Activated naive CD8-positive, alpha-beta T cell treated with anti-CD3 and anti-CD28 coated beads for 36 hours (primary cell): ENCODE measurements around the gene SCARB1. TPM values are rescaled to one million over a fixed set of nuclear protein-coding genes. Genes with fewer than 3 reads are reported as not detected.
A peak's percentile ranks its signal among the peaks of the same experiment; 100 is the strongest.

Experiments used
- DNase-seq: peaks from one replicate; pipeline ENCODE4 v3.0.0; 2021
- H3K27ac Mint-ChIP-seq: one replicate; pipeline ENCODE4 v1.8.0; 2022; ENCODE audit warnings: mild to moderate bottlenecking, moderate library complexity, mixed read lengths
- H3K27me3 Mint-ChIP-seq: one replicate; pipeline ENCODE4 v1.8.0; 2022; ENCODE audit warnings: mild to moderate bottlenecking, mixed read lengths
- H3K36me3 Mint-ChIP-seq: one replicate; pipeline ENCODE4 v1.8.0; 2021; ENCODE audit warnings: mild to moderate bottlenecking, mixed read lengths
- H3K4me1 Mint-ChIP-seq: one replicate; pipeline ENCODE4 v1.8.0; 2021; ENCODE audit warnings: mixed read lengths
- H3K4me3 Mint-ChIP-seq: one replicate; pipeline ENCODE4 v1.8.0; 2022; ENCODE audit warnings: mild to moderate bottlenecking, moderate library complexity, mixed read lengths
- H3K9me3 Mint-ChIP-seq: one replicate; pipeline ENCODE4 v1.8.0; 2022; ENCODE audit warnings: mixed read lengths
- total RNA-seq, 2 experiments: library from RNA; stranded (reverse); gene quantifications; one replicate each; pipeline ENCODE4 v1.2.3, GENCODE V29; 2021

The SCARB1 gene
- total RNA-seq, 2 experiments from 2014 or later, result 40.3 to 43.8 TPM

DNA sequence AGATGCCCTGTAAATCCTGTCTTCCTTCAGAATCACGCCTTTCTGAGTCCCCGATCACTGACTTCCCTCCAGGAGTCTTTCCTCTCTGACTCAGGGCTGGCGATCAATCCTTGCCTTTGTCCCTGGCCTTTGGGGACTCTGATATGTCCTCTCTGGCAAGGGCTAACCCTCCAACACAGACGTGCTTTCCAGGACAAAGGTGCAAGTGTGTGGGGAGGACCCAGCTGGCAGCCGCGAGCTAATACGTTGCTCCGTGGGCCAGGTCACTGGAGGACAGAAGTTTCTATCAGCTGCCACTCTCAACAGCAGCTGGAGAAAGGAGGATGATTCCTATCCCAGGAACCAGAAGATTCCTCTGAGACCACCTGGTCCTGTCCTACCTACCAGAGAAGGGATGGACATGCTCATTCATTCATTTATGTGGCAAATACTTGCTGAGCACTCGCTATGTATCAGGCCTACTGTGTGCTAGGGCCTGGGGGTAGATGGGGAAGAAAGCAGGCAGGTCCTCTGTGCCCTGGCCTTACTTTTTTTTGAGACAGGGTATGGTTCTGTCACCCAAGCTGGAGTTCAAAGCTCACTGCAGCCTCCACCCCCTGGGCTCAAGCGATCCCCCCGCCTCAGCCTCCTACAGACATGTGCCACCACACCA lies 8.5 kb upstream of the SCARB1 start:
- no peak overlapping the region for H3K27ac Mint-ChIP-seq
- no peaks in the 10 kb centered on the region for H3K9me3 Mint-ChIP-seq
- H3K27me3 Mint-ChIP-seq, result peaks cover 14% of the 10 kb centered on the region
- DNase-seq, result no peak
- no peaks in the 10 kb centered on the region for H3K36me3 Mint-ChIP-seq
- no peak overlapping the region for H3K4me3 Mint-ChIP-seq
- H3K4me1 Mint-ChIP-seq, result peaks cover 10% of the 10 kb centered on the region

DNA sequence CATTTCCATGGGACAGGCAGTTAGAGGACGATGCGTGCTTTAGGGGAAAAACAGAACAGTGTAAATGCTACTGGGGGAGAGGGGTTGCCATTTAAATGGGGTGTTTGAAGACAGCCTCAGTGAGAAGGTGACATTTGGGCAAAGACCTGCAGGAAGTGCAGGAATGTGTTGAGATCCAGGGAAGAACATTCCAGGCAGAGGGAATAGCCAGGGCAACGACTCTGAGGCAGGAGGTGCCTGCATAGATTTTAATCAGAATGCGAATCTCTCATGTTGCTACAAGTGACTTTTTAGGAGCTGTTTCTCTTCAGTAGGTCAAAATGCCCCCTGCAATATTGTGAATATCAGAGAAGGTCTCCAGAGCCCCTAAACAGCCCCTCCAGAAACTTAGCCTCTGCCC lies 7.6 kb upstream of the SCARB1 start:
- no peak overlapping the region for H3K27ac Mint-ChIP-seq
- H3K36me3 Mint-ChIP-seq, result no peaks in the 10 kb centered on the region
- no peak overlapping the region for H3K4me3 Mint-ChIP-seq

DNA sequence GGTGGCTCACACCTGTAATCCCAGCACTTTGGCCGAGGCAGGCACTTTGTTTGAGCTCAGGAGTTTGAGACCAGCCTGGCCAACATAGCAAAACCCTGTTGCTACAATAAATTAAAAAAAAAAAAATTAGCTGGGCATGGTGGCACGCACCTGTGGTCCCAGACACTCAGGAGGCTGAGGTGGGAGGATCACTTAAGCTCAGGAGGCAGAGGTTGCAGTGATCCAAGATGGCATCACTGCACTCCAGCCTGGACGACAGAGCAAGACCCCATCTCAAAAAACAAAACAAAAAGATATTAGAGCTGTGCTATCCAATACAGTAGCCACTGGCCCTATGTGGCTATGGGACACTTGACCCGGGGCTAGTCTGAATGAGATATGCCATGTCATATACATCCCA lies 6.9 kb upstream of the SCARB1 start:
- Mint-ChIP-seq H3K9me3 (no peaks in the 10 kb centered on the region), H3K27ac (no peak overlapping the region), H3K4me1 (peaks cover 14% of the 10 kb centered on the region), H3K27me3 (peaks cover 14% of the 10 kb centered on the region), H3K4me3 (no peak overlapping the region), H3K36me3 (no peaks in the 10 kb centered on the region)
- DNase-seq, result no peak

More for the DNA sequence above, 7.6 kb upstream of the SCARB1 start:
- peaks cover 14% of the 10 kb centered on the region for H3K4me1 Mint-ChIP-seq
- no peaks in the 10 kb centered on the region for H3K9me3 Mint-ChIP-seq
- DNase-seq, result no peak
- peaks cover 14% of the 10 kb centered on the region for H3K27me3 Mint-ChIP-seq

DNA sequence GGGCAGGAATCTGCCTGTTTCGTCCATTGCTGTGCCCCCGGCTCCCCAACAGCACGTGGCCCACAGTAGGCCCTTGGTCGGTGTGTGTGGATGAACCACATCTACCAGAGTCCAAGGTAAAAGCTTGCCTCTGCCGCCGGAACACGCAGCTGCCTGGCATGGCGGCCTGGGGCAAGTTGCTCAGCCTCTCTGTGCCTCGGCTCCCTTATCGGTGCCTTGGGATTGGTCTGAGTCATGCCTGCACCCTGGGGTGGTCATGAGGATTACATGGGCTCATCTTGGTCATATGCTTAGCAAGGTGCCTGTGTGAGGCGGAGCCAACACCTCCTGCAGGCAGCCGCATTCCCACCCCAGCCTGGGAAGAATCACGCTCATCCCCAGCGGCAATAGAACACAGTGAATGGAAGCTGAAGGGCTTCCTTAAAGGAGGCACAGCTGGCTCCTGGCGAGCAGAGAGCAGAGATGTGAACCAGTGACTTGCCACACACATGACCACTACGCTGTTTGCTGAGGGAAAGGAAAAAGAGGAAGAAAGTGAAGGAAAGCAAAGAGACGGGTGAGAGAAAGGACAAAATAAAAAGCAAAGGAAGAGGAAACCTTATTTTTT lies 5.5 kb upstream of the SCARB1 start:
- peaks cover 14% of the 10 kb centered on the region for H3K27me3 Mint-ChIP-seq
- no peak overlapping the region for H3K4me3 Mint-ChIP-seq
- no peaks in the 10 kb centered on the region for H3K9me3 Mint-ChIP-seq
- DNase-seq, result no peak
- peaks cover 17% of the 10 kb centered on the region for H3K4me1 Mint-ChIP-seq
- H3K27ac Mint-ChIP-seq, result no peak overlapping the region
- H3K36me3 Mint-ChIP-seq, result no peaks in the 10 kb centered on the region

DNA sequence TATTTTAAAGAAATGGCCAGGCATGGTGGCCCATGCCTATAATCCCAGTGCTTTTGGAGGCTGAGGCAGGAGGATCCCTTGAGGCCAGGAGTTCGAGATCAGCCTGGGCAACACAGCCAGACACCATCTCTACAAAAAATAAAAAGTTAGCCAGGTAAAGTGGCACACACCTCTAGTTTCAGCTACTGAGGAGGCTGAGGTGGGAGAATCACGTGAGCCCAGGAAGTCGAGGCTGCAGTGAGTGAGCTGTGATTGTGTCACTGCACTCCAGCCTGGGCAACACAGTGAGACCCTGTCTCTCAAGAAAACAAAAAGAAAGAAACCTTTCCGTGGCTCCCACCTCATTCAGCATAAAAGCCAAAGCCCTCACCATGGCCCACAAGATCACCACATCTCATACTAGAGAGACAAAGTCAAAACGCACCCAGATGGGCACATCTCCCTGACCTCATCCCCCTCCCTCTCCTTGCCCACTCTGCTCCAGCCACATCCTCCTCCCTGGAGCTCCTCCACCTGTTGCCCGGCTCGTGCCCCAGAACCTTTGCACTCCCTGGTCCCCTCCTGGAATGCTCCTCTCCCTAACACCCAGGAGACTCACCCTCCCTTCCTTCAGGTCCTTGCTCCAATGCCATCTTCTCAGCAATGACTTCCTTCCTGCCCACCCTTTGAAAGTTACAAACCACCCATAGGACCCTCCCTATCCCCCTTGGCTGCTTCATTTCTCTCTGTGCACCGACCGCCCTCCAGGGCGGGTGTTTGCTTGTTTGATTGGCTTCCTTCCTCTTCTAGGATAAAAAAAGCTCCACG lies 4.8 kb upstream of the SCARB1 start:
- H3K27ac Mint-ChIP-seq, result peak overlapping the region; percentile 9
- H3K27me3 Mint-ChIP-seq, result peaks cover 14% of the 10 kb centered on the region
- H3K4me1 Mint-ChIP-seq, result peaks cover 20% of the 10 kb centered on the region
- H3K36me3 Mint-ChIP-seq, result peaks cover 3% of the 10 kb centered on the region
- no peak for DNase-seq
- H3K4me3 Mint-ChIP-seq, result no peak overlapping the region
- H3K9me3 Mint-ChIP-seq, result no peaks in the 10 kb centered on the region

DNA sequence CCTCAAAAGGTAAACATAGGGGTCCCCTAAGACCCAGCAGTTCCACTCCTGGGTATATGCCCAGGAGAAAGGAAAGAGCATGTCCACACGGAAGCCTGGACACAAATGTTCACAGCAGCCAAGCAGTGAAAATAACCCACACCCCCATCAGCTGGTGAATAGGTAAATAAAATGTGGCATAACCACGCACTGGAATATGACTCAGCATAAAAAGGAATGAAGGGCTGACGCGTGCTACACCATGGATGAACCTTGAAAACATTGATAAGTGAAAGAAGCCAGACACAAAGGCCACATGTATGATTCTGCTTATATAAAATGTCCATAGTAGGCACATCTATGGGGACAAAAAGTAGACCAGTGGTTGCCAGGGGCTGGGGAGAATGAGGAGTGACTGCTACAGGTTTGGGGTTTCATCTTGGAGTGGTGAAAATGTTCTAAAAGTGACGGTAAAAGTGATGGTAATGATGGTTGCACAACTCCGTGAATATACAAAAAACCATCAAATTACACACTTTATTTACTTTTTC lies 3.8 kb upstream of the SCARB1 start:
- Mint-ChIP-seq H3K27ac (no peak overlapping the region), H3K4me3 (no peak overlapping the region), H3K9me3 (no peaks in the 10 kb centered on the region), H3K36me3 (peaks cover 8% of the 10 kb centered on the region), H3K27me3 (peaks cover 14% of the 10 kb centered on the region), H3K4me1 (peaks cover 23% of the 10 kb centered on the region)
- no peak for DNase-seq

DNA sequence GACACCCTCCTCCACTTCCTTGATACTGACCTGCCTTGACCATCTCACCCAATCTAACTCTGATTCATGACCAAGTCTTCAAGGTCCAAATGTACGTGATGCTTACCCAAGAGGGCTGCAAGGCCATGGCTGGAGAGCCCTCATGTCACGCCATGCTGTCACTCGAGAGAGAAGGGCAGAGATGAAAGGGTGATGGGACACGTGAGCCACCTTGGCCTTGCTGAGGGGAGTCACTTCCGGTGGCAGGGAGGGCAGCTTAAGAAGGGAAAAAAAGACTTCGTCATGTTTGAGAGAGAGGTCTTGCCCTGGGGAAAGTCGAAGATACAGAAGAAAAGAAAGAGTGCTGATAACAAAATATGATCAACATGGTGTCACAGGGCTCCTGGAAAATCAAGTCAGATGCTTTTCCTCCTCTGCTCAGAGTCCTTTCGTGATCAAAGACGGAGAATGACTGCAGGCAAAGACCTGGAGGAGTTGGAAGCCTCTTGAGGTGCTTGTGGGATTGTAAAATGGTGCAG lies 3.3 kb upstream of the SCARB1 start:
- no peak for DNase-seq
- H3K27me3 Mint-ChIP-seq, result peaks cover 14% of the 10 kb centered on the region
- peaks cover 12% of the 10 kb centered on the region for H3K36me3 Mint-ChIP-seq
- peaks cover 28% of the 10 kb centered on the region for H3K4me1 Mint-ChIP-seq
- H3K9me3 Mint-ChIP-seq, result no peaks in the 10 kb centered on the region
- no peak overlapping the region for H3K27ac Mint-ChIP-seq
- no peak overlapping the region for H3K4me3 Mint-ChIP-seq

DNA sequence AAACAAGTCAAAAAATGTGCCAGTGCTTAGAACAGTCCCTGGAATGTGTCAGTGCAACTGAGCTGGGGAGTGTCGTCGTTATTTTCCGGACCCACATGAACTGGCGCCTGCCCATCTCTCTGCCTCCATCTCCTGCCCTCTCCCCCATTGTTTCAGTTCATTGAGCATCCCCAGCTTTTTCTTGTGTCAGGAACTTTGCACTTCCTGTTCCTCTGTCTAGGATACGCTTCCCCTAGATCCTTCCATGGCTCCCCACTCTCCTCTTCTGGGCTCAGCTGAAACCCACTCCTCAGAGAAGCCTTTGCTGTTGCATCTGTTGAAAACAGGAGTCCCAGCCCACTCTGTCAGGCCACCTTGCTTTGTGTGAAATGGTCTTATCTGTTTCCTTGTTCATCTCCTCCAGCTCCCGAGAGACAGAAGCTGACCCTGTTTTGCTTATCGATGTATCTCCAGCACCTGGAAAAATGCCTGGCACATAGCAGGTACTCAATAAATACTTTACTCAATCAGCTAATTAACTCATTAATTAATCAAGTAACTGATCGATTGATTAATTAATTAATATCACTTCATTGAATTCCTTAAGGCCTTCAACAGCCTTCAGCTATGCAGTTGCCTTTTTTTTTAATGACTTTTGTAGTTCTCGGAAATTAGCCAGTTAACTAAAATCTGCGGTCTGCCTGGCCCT lies 2.7 kb upstream of the SCARB1 start:
- no peak for DNase-seq
- H3K27me3 Mint-ChIP-seq, result peaks cover 14% of the 10 kb centered on the region
- no peaks in the 10 kb centered on the region for H3K9me3 Mint-ChIP-seq
- no peak overlapping the region for H3K27ac Mint-ChIP-seq
- H3K4me1 Mint-ChIP-seq, result peaks cover 32% of the 10 kb centered on the region
- peaks cover 15% of the 10 kb centered on the region for H3K36me3 Mint-ChIP-seq
- H3K4me3 Mint-ChIP-seq, result no peak overlapping the region

DNA sequence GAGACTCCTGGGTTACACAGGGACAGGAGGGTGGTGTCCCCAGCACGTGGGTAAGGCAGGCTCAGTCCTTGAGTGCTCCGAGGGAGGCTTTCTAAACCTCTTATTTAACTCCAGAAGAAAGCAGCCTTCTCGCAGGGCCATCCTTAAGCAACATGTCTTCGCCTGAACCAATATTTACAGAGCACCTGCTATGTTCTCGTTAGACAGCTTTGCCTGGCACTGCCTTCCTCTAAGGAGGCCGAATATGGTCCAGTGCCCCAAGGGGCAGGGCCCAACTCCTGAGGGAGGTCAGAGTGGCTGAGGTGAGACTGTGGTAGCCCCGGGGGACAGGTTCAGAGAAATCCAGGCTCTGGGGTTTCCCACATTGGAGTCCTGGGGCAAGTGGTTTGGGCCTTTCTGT lies 2.1 kb upstream of the SCARB1 start:
- Mint-ChIP-seq H3K27ac (no peak overlapping the region), H3K4me1 (peaks cover 32% of the 10 kb centered on the region), H3K4me3 (no peak overlapping the region), H3K9me3 (no peaks in the 10 kb centered on the region), H3K36me3 (peaks cover 15% of the 10 kb centered on the region), H3K27me3 (peaks cover 14% of the 10 kb centered on the region)
- DNase-seq, result no peak

DNA sequence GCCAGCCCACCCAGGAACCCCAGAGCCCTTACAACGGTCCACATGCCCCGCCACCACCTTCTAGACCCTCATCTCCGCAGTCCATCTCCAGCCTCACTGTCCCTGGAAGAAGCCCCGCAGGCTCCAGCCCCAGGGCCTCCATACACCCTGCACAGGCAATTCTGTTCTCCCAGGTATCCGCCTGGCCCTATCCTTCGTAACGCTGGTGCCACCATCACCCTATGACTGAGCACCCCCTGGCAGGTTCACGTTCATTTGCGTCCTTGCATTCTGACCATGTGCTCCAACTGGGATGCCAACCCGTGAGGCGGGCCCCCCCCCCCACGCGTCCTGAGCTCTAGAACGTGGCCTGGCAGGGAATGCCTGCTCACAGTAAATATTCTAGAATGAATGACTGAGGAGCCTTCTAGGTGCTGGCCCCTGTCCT lies 675 bp upstream of the SCARB1 start:
- H3K9me3 Mint-ChIP-seq, result no peaks in the 10 kb centered on the region
- peaks cover 31% of the 10 kb centered on the region for H3K4me1 Mint-ChIP-seq
- peaks cover 11% of the 10 kb centered on the region for H3K27me3 Mint-ChIP-seq
- no peak for DNase-seq
- peak overlapping the region; percentile 82 for H3K4me3 Mint-ChIP-seq
- peaks cover 20% of the 10 kb centered on the region for H3K36me3 Mint-ChIP-seq
- H3K27ac Mint-ChIP-seq, result peak overlapping the region; percentile 94

DNA sequence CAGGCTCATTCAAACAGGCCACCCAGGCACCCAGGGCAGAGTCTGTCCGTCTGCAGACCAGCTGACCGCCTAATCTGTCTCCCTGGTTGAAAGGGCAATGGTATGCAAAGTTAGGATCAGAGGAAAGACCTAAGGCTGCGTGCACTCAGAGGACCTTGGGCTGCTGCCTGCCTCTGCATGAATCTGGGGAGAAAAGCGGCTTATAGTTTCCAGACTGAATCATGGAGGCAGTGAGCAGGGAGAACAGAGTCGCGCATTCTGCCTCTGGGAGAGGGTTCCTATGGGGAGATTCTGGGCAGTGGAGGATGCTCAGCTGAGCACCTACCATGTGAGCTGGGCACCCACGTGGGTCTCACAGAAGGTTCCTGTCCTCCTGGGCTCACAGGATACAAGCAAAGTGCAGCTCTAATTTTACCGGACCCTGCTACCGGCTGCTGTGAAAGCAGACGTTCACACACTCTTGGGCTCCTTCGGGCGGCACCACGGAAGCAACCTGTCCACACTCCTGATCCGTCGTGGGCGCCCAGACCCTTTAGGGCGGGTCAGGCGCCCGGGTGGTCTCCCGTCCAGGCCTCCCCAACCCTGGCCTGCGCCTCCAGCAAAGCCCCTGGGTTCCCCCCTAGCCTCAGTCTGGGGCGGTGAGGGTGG lies 772 bp downstream of the SCARB1 start:
- no peaks in the 10 kb centered on the region for H3K9me3 Mint-ChIP-seq
- H3K4me3 Mint-ChIP-seq, result peak overlapping the region; percentile 90
- H3K27ac Mint-ChIP-seq, result peak overlapping the region; percentile 72
- DNase-seq, result peak; percentile 29
- H3K4me1 Mint-ChIP-seq, result peaks cover 22% of the 10 kb centered on the region
- H3K36me3 Mint-ChIP-seq, result peaks cover 20% of the 10 kb centered on the region
- no peaks in the 10 kb centered on the region for H3K27me3 Mint-ChIP-seq

DNA sequence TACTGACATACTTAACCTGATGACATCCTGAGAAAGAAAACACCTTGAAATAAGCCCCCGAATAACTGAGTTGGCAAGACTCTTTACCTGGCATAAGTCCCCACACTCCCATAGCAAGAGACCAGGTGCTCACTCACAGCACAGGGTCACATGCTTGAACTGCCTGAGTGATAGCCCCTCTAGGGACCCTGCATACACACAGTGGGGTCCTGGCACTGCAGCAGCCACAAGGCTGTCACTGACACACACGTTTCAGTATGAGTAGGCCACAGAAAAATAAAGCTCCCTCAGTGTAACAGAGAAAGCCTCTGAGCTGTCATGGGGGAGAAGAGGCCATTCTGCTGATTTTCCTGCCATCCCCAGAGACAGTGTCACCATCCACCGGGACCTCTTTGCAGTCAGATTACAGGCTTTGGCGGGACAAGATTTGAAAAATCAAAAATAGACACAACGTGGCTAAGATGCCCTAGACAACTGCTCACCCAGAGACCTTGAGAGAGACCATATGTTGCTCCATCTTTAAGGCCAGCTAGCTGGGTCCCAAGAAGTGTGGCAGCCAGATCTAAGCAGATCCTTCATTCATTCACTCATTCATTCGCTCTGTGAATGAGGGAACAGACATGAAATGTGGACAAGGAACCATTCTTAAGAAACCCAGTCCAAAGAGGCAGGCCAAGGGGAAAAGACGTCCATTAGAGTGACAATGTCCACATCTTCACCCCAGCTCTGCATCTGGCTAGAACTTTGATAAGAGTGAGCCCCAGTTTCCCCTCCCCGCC lies 1.6 kb downstream of the SCARB1 start:
- no peak for DNase-seq
- H3K4me3 Mint-ChIP-seq, result peak overlapping the region; percentile 90
- H3K4me1 Mint-ChIP-seq, result peaks cover 21% of the 10 kb centered on the region

DNA sequence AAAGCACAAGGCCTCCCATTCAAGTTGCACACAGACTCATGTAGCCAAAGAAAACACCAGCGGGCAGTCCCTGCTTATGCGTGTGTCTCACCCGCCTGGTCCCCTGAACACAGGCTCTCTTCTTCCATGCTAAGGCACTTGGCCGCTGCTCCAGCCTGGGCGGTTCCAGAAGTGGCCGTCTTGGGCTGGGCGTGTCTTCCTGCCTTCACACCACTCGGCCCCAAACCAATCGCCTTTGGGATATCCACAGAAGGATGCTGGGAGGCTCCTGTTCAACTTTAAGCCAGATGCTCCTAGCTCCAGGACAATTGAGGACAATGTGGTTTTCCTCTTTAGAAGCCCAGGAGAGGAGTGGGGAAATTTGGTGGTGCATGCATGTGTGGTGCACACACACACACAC lies 2.2 kb downstream of the SCARB1 start:
- H3K4me3 Mint-ChIP-seq, result peak overlapping the region; percentile 90
- DNase-seq, result no peak

More for the DNA sequence above, 1.6 kb downstream of the SCARB1 start:
- H3K27me3 Mint-ChIP-seq, result no peaks in the 10 kb centered on the region
- H3K36me3 Mint-ChIP-seq, result peaks cover 21% of the 10 kb centered on the region
- H3K27ac Mint-ChIP-seq, result peak overlapping the region; percentile 72
- no peaks in the 10 kb centered on the region for H3K9me3 Mint-ChIP-seq

More for the DNA sequence above, 2.2 kb downstream of the SCARB1 start:
- H3K4me1 Mint-ChIP-seq, result peaks cover 17% of the 10 kb centered on the region
- no peak overlapping the region for H3K27ac Mint-ChIP-seq
- no peaks in the 10 kb centered on the region for H3K27me3 Mint-ChIP-seq
- H3K36me3 Mint-ChIP-seq, result peaks cover 21% of the 10 kb centered on the region
- no peaks in the 10 kb centered on the region for H3K9me3 Mint-ChIP-seq
